HG03095 (cell line): ENCODE data around the gene KRT6C.

Experiments
- ATAC-seq: cut with Tn5 transposase; IDR thresholded peaks from one replicate; pipeline ENCODE4 v1.9.1; 2021; ENCODE audit warnings: moderate library complexity; ENCODE audit not compliant: unreplicated experiment

Gene KRT6C

DNA sequence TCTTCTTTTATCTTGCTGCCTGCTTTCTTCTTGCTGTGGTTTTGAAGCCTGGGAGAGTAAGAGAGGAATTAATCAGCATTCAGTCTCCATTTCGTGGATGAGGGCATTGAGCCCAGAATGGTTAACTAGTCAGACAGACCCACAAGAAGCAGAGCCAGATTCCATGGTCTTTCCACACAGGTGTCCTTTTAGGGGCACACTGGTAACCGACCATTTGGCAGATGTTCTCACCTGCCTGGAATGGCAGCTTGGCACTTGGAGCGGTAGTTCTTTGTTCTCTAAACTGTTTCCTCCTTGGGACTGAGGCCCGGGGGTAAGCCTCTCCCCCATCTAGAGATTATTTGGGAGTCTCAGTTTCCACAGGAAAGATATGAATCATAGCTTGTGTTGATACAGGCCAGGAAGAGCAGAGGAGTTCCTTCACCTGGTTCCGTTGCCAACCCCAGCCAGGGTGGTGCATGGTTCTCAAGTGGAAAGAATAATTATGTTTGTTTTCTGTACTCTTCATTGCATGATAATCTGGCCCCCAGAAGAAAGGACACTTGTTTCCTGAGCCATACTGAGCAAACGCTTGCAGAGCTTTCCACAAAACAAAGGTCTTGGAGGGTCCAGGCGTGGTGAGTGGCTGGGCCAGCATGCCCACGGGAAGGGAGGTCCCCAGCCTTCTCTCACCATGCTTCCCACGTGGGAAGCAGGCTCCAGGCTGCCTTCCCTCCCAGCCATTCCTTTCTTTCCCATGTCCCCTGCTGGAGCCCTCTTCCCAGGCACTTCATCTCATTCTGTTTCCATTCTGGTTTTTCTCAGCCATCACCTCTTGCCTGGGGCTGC is 37.4 kb downstream of the KRT6C start:
- no peak for ATAC-seq

- ATAC-seq = no peak
Measured at GRCh38 chr12:52435659-52435999, 38.0 kb downstream of the KRT6C start.

DNA sequence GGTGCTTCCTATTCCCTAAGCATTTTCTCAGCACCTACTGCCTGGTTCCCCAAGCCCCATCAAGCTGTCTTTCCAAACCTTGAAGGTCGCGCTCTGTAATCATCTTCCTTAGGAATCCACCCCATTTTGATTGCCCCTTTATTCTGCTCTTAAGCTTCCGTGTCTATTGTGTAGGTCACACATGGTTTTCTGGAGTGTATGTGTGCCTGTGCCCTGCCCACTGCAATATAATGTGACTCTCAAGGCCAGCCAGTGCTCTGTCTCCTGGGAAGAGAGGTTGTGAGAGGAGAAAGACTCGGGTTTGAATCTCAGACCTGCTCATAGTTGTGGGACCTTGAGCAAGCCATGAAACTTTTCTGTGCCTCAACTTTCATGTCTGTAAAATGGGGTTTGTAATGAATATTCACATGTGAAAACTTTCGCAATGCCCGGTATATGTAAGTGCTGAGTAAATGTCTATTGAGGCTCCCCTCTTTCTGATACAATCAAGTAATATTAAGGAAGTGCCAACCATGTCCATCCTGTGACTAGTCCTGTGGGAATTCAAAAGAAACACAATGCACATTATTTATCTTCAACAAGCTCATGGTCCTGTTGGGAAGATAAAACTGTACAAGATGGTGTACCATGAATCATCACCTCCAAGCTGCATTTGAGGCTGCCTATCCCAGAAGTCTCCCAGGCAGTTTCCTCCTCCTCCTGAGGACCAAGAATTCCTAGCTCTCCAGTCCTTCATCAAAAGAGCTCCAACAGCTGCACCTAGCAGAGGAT is 38.7 kb downstream of the KRT6C start:
- no peak for ATAC-seq

DNA sequence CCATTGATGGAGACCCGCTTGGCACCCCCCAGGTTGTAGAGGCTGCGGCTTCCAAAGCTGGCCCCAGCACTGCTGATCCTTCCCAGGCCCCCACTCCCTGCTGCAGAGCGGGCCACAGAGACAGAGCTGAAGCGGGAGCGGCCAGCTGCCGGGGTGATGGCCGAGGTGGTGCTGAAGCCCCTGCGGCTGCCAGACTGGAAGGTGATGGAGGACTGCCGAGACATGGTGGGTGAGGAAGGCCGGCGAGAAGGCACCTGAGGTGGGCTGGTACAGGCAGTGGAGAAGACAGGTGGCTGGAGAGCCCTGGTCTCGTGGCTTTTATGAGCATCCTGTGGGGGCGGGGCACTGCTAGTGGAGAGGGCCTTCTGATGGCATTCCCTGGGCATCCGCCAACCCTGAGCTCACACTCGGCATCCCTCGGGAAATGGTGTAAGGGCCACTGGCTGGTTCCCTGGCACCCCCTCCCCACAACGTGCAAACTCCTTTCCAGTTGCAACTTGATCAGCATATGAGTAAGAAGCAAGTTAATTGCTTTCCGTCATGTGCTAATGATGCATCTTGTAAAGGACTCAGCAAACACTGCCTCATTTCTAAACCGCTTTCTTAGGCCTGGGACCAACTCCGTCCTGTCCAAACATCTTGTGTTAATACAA is 39.4 kb downstream of the KRT6C start, which contains the start of gene KRT75:
KRT75 (minus strand) TSS at position 291 of the 653 bp plus-strand sequence; CDS start at position 224, 67 bp downstream.
- no peak for ATAC-seq

DNA sequence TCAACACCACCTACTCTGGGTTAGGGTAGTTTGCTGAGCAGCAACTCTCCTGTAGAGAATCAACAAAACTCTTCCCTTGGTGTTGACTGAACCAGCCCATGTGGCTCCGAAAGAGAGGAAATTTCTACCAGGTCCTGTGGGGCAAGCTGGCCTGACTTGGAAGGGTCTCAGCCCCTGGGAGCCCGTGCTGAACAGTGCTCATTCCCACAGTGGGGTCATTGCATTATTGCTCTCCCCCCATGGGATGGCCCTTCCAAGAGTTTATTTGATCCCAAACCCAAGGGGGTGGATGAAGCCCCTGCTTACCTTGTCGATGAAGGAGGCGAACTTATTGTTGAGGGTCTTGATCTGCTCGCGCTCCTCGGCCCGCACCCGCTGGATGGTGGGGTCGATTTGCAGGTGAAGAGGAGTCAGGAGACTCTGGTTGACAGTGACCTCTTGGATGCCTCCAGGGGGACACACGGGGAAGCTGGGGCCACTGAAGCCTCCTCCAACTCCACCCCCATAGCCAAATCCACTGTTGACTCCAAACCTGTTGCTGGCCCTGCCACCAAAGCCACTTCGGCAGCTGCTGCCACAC is 40.0 kb downstream of the KRT6C start:
- no peak for ATAC-seq

DNA sequence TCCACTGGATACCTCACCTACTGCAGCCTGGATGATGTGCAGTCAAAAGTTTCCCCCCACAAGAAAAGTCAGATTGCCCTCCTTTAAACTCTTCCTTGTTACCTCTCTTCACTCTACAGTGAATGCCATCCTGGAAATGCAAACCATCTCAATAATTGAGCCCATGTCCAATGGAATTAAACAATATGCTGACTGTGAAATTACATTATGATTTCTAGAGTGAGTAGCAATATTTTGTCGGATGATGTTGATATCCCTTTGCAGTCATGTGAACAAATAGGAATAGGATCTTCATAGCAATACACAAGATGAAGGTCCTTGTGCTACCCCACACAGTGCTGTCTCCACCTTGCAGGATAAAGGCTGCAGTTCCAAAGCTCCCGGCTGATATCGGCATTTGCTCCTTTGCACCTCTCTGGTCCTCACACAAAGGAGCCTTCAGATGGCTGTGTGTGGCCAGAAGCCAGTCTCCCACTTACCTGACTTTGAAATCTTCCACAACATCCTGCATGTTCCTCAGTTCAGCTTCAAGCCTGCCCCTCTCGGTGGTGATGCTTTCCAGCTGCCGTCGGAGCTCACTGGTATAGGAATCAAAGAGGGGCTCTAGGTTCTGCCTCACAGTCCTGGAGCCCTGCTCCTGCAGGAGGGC is 40.9 kb downstream of the KRT6C start:
- ATAC-seq = no peak

GRCh38 chr12:52428121-52428520 is 45.5 kb downstream of the KRT6C start:
- no peak for ATAC-seq

DNA sequence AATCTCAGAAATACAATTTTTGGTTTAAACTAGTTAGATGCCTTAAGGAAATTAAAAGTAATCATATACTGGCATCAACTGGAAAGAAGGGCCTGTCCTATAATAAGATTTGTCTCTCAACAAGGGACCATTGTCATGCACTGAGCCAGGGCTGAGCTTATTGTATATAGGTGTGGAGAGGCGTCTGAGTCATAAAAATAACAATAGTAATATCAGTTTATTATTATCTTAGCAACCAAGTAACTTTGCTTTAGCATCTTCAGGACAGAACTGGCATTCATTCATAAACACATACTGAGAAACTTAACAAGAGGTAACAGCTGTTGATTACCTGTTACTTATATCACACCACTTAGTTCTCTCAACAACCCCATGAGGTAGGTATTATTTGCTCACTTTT is 46.5 kb downstream of the KRT6C start:
- no peak for ATAC-seq

DNA sequence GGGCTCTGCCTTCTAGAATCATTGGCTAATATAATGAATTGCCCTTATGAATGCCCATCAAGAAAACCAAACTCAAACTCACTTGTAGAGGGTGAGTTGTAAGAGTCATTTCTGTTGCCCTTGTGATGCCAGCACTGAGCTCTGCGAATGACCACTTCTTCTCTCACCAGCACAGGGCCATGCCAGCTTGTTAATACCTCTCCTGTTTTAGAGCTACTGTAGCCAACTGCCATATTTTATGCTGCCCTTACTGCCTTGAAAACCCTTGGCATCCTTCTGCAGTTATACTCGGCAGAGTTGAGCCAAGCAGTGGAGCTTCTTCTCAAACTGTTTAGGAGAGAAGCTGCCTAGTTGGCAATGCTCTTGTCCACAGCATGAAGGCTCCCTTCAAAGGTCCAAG is 47.6 kb downstream of the KRT6C start:
- no peak for ATAC-seq

DNA sequence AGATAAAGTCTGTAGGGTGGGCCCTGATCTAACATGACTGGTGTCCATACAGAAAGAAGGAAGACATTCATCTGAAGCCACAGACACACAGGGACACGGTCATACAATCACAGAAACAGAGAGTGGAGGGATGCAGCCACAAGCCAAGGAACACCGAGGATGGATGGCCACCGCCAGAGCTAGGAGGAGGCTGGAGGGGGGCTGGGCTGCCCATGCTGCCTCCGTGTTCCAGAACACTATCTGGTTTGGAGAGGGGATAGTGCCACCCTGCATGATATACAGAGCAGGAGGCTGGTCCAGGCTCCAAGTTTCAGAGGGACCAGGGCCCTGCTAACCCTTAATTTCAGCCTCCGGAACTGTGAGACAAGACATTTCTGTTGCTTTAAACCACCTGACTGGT is 48.1 kb downstream of the KRT6C start:
- no peak for ATAC-seq

- ATAC-seq = no peak
Measured at GRCh38 chr12:52423661-52424500, 49.7 kb downstream of the KRT6C start.

DNA sequence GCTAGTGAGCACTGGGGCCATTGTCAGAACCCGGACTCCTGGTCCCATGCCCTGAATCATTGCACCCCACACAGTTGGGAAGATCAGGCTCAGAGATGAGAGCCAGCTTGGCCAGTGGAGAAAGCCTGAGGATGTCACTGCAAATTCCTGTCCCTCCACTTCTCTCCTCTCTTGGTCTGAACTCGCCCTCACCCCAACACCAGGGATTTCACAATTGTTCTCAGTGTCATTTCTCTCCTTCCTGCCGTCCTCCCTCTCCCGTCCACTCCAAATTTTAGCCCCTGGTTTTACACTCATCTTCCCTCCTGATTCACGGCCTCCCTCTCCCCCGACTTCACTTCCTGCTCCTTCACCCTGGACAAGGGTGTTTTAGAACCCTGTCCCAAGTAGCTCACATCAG is 50.6 kb downstream of the KRT6C start:
- no peak for ATAC-seq

DNA sequence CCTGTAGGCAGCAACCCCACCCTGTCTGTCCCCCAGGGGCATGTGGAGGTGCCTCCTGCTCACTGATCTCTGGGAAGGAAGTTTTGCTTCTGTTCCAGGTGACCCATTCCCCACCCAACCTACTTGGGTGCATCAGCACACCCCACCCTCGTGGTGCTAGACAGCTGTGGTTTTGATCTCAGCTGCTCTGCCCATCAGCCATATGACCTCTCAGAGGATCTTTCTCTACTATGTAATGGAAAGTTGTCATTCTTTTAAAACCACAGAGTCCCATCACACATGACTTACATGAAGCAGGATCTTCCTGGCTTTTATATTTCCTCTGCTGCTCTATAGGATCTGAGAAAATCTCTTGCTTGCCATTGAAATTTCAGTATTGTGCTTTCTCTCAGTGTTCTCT is 53.9 kb downstream of the KRT6C start:
- no peak for ATAC-seq

DNA sequence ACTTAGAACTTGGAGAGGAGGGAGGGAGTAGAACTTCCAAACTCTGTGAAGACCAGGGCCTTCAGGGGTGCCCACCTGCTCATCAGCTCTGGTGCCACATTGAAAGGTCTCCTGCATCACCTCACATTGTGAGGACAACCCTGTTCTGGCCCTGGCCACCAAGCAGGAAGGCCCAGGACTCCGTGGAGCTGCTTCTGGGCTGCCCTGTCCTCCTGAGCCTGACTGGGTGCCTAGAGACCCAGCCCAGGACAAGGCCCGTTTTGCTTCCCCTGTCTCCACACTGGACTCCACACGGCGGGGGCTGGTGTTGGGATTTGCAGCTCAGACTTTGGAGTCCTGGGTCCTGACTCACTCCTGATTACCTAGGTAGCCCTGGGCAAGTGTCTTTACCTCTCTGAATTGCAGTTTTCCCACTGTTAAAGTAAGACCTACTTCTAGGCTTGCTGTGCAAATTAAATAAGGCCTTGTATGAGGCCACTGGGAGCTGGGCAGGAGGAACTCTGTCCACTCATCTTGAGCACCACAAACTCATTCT is 55.0 kb downstream of the KRT6C start:
- no peak for ATAC-seq
